Dedifferentiated amniotic fluid mesenchymal stem cell (primary cell): ENCODE data around the gene ZNF574.

Source experiments
- DNase-seq: peaks from one replicate; pipeline ENCODE4 v3.0.0-alpha.2; 2016; ENCODE audit errors: extremely low spot score

Gene ZNF574

GRCh38 chr19:42054205-42054604 lies 21.8 kb upstream of the ZNF574 start:
- no peak for DNase-seq

GRCh38 chr19:42057846-42058245 lies 18.1 kb upstream of the ZNF574 start:
- no peak for DNase-seq

GRCh38 chr19:42059196-42059595 lies 16.8 kb upstream of the ZNF574 start:
- DNase-seq, result no peak

GRCh38 chr19:42060117-42060516 lies 15.8 kb upstream of the ZNF574 start:
- no peak for DNase-seq

GRCh38 chr19:42062381-42062780 lies 13.6 kb upstream of the ZNF574 start:
- no peak for DNase-seq

GRCh38 chr19:42064432-42064831 lies 11.5 kb upstream of the ZNF574 start:
- no peak for DNase-seq

GRCh38 chr19:42065051-42065450 lies 10.9 kb upstream of the ZNF574 start:
- DNase-seq, result no peak

- DNase-seq, result no peak
Measured at GRCh38 chr19:42065511-42065910, 10.5 kb upstream of the ZNF574 start.

GRCh38 chr19:42066075-42066754 lies 9.8 kb upstream of the ZNF574 start:
- no peak for DNase-seq

- no peak for DNase-seq
Measured at GRCh38 chr19:42067315-42067888, 8.6 kb upstream of the ZNF574 start.

GRCh38 chr19:42068361-42068755 lies 7.6 kb upstream of the ZNF574 start:
- no peak for DNase-seq

GRCh38 chr19:42068756-42069571 lies 7.0 kb upstream of the ZNF574 start:
- DNase-seq, result no peak

GRCh38 chr19:42069619-42070351 lies 6.2 kb upstream of the ZNF574 start, which contains the start of gene GRIK5:
GRIK5 (minus strand) TSS chr19:42070206; CDS start chr19:42065770, 4,436 bp downstream.
- no peak for DNase-seq

- DNase-seq, result no peak
Measured at GRCh38 chr19:42071247-42071646, 4.7 kb upstream of the ZNF574 start.

- no peak for DNase-seq
Measured at GRCh38 chr19:42074513-42075363, 1.2 kb upstream of the ZNF574 start.

- no peak for DNase-seq
Measured at GRCh38 chr19:42075364-42075615, 676 bp upstream of the ZNF574 start.

GRCh38 chr19:42076380-42076944 lies 496 bp downstream of the ZNF574 start:
- no peak for DNase-seq

- no peak for DNase-seq
Measured at GRCh38 chr19:42078058-42078457, 2.1 kb downstream of the ZNF574 start.

GRCh38 chr19:42078538-42079275 lies 2.7 kb downstream of the ZNF574 start:
- DNase-seq, result no peak

- DNase-seq, result no peak
Measured at GRCh38 chr19:42079276-42079669, 3.3 kb downstream of the ZNF574 start.
